LHCN-M2 (cell line): ENCODE measurements around the gene NUTM2F. TPM values are rescaled to one million over a fixed set of nuclear protein-coding genes. Genes with fewer than 3 reads are reported as not detected.
A peak's percentile ranks its signal among the peaks of the same experiment; 100 is the strongest.
"Not testable (repeated sequence)": the region's sequence is repeated elsewhere in the genome, so short reads cannot be mapped to it uniquely, and the experiment has no call there.

Source experiments
- DNase-seq: peaks from one replicate; pipeline ENCODE4 v3.0.0-alpha.2; 2012; ENCODE audit warnings: low read depth
- polyA plus RNA-seq: library from polyadenylated mRNA; unstranded; fragments of >200 nt; gene quantifications from one replicate; pipeline ENCODE4 v1.2.1, GENCODE V29; 2012; ENCODE audit warnings: missing spikeins
- total RNA-seq: library from RNA; depleted of rRNA; stranded (reverse); fragments of >200 nt; gene quantifications from 2 replicates; pipeline ENCODE4 v1.2.3, GENCODE V29; 2014; rRNA removed

Gene NUTM2F, protein sequence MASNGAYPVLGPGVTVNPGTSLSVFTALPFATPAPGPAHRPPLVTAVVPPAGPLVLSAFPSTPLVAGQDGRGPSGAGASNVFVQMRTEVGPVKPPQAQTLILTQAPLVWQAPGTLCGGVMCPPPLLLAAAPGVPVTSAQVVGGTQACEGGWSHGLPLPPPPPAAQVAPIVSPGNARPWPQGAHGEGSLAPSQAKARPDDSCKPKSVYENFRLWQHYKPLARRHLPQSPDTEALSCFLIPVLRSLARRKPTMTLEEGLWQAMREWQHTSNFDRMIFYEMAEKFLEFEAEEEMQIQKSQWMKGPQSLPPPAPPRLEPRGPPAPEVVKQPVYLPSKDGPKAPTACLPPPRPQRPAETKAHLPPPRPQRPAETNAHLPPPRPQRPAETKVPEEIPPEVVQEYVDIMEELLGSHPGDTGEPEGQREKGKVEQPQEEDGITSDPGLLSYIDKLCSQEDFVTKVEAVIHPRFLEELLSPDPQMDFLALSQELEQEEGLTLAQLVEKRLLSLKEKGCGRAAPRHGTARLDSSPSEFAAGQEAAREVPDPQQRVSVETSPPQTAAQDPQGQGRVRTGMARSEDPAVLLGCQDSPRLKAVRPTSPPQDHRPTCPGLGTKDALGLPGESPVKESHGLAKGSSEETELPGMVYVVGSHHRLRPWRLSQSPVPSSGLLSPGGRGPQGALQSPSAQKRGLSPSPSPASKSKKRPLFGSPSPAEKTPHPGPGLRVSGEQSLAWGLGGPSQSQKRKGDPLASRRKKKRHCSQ
- total RNA-seq = not detected in 2 replicates
- not detected for polyA plus RNA-seq

DNA sequence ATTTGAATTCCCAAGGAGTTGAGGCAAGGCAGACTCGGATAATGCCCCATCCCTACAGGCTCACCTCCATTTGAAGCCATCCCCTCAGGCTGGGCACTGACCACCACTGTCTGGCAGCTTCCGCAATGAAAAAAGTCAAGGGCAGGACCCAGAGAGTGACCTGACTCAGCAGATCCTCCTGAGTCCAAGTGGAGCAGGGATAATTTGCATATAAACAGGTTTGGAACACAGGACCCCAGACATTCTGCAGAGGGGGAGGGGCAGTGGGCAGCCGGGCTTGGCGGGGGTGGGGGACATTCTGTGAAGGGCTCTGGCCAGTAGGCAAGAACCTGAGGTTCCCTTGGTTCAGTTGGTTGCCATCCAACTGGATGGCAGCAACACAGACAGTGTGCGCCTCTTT lies at the start of gene NUTM2F:
NUTM2F (minus strand) TSS at position 101 of the 400 bp plus-strand sequence; CDS start at position 80, 21 bp downstream.
- not testable (repeated sequence) for DNase-seq

DNA sequence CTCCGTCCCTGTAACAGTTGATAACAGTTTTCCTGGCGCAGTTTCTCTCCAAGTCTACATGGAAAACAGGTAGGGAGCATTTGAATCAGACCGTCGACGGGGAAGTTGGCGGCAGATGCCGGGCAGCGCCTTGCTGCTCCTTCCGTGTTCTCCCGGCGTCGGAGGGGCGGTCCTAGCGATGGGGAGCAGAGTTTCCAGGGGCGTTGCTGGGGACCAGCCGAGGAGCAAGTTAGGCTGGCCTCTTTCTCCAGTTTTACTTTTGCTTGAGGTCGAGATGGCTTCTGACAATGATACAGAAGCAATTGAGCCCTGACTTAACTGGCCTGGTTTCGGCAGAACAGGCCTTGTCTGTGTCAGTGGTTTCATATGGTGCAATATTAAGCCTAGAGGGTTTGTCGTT lies 46.8 kb upstream of the NUTM2F start:
- peak; percentile 2 for DNase-seq

DNA sequence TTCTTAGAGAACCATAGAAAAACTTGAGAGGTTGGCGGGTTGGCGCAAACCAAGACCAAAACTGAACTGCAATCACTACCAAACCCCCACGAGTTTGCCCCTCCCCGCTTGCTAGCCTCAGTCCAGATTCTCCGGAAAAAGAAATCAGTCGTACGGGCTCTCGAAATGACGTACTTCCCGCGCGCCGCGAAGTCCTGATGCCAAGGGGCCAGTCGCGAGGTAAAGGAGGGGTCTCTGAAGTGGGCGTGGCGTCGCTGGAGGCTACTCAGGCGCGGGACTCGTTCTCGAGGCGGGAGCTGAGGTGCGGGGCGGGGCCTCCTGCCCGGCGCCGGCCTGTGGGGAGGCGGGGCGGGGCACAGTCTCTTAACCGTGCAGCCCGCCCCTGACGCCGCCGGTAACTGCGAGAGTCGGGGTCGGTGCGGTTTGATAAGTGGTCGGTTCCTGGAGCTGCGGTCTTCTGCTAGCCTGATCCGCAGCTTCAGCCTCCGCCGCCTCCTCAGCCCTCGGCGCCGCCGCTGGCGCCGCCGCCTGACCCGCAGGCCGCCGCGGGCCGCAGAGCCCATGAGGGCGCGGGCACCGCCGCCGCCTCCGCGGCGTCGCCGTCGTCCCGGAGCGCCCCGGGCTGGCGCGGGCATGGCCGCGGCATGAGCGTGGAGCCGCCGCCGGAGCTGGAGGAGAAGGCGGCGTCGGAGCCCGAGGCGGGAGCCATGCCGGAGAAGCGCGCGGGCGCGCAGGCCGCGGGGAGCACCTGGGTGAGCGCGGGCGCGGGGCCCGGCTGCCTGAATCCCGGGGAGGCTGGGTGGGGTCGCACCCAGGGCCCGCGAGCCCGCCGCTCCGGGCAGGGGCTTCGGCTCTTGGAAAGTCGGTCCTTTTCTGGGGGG lies 46.0 kb upstream of the NUTM2F start:
- peak; percentile 82 for DNase-seq

DNA sequence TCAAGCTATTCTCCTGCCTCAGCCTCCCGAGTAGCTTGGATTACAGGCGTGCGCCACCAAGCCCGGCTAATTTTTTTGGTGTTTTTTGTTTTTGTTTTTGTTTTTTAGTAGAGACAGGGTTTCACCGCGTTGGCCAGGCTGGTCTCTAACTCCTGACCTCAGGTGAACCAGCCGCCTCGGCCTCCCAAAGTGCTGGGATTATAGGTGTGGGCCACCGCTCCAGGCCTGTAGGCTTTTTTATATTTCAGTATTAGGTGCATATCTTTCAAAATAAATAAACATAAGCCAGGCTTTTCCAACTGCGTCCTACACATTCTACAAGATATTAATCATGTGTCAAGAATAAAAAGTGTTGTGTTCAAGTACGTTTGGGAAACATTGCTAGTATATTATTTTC lies 45.3 kb upstream of the NUTM2F start:
- DNase-seq = not testable (repeated sequence)

DNA sequence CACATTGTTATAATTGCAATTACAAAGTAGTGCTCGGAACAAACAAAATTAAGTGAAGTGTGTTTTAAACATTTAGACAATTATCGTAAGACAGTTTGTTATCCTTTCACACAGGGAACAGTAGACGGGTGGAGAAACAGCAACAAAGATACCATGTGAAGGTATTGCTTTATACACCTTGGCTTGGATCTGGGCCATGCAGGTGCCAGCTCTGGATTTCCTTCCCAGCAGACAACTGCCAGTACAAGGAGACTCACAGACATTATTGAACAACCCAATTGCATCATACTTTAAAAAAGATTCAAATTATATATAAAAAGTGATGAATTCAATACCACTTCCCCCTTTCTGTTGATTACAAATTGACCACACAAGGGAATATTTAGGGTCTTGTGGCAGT lies 41.8 kb upstream of the NUTM2F start:
- DNase-seq = not testable (repeated sequence)

DNA sequence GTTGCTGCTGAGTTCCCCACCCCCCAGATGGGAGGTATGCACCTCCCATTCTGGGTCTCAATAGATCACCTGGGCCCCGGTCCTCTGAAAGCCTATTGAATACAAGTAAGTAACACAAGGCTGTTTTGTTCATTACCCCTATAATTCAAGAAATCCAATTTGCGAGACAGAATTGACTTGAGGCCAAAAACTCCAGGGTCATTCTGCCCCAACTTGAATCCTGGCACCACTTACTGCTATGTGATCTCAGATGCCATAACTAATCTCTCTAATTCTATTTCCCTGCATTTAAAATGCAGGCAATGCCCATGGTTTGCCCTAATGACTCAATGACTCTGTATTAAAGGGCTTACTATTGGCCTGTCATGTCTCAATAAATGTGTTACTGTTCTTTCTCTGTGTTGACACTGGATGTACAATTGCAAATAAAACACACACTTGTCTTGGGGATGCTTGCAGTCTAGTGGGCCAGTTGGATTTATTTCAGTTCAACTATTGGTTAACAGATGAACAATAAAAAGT lies 35.7 kb upstream of the NUTM2F start:
- DNase-seq = not testable (repeated sequence)

DNA sequence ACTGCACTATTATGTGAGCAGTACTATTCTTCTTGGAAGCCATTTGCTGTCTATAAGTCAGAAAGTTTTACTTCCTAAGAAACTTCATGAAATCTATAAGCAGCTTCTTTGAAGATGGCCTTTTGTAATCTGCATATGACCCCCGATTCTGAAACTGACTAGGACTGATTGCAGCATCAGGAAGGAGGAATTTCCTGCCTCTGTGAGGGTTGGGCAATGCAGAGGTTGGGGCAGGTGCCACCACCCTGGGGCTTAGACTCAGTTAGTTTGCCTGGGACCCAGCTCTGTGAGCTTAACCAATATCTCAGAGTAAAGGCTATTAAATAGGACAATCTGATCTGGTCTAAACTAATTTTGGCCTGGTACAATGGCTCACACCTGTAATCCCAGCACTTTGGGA lies 28.7 kb upstream of the NUTM2F start:
- not testable (repeated sequence) for DNase-seq

DNA sequence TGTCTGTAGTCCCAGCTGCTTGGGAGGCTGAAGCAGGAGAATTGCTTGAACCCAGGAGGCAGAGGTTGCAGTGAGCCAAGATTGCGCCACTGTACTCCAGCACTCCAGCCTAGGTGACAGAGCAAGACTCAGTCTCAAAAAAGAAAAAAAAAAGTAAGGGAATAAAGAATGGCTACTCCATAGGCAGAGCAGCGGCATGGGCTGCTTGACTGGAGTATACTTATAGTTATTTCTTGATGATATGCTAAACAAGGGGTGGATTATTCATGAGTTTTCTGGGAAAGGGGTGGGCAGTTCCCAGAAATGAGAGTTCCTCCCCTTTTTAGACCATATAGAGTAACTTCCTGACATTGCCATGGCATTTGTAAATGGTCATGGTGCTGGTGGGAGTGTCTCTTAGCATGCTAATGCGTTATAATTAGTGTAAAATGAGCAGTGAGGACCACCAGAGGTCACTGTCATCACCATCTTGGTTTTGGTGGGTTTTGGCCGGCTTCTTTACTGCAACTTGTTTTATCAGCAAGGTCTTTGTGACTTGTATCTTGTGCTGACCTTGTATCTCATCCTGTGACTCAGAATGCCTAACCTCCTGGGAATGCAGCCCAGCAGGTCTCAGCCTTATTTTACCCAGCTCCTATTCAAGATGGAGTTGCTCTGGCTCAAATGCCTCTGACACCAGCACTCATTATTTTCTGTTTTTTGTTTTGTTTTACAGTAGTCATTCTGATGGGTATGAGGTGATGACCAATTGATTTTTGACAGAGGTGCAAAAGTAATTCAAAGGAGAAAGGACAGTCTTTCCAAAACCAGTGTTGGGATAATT lies 23.7 kb upstream of the NUTM2F start:
- not testable (repeated sequence) for DNase-seq

DNA sequence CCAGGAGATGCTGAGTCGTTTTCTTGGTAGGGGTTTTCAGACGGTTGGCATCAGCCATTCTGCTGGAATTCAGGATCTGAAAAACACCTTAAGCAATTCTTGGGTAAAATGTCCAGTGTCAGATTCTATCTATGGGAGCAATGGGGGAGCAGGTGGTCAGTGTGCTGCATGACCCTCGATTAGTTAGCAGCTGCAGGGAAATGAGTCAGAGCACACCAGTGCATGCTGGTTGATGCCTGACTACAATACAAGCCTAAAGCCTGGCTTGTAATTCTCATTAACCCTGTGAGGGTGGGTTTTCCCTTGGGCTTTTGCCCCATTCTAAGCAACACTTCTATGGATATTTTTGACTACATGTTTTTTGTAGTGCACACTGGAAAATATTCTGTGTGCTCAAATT lies 20.3 kb upstream of the NUTM2F start:
- not testable (repeated sequence) for DNase-seq

DNA sequence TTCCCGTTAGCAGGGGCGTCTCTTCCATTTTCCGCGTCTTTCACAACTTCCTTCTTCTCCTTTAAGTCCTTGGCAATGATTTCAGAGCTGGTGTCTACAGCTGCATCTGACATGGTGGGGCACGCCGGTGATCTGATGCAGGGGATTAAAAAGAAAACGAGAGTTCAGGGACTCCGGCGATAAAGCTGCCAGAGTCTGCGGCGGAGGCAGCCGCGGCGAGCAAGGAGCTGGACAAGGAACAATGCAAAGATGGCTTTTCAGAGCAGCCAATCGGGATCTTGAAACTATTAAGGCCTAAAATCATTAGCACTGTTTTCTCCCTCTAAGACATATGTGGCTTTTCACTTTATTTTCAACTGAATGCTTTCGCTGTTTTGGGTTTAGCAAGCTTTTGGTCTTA lies 19.0 kb upstream of the NUTM2F start:
- DNase-seq = not testable (repeated sequence)

DNA sequence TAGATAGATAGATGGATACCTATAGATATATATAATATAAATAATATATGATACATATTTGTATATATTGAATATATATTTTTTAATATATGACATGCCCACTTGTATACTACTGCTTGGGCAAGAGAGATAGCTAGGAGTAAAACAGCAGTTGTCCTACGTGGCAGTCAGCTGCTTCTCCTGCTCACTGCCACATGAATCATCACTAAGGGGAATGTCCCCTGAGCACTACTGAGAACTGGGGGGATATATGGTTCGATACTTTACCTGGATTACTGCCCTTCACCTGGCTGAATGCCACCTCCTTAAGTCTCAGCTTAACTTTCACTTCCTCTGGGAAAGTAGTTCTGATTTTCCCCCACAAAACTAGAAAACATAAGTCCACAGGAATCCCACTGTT lies 13.3 kb upstream of the NUTM2F start:
- not testable (repeated sequence) for DNase-seq

DNA sequence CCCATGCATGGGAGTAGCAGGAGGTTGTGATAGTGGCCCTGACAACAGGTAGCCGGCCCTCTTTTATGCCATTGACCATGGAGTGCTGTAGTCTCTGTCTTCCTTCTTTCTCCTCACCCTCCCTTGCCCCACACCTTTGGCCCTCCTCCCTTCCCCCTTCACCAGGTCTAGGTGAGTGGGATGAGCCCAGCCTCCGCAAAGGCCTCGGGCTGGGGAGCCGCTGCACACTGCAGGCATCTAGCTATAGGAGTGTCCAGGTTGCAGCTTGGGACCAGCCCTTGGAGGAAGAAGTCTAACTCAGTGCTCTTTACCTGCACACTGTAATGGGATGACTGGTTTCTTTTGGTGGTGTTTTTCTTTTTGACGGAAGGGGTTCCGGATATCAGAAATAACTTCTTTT lies 12.3 kb upstream of the NUTM2F start:
- DNase-seq = not testable (repeated sequence)

DNA sequence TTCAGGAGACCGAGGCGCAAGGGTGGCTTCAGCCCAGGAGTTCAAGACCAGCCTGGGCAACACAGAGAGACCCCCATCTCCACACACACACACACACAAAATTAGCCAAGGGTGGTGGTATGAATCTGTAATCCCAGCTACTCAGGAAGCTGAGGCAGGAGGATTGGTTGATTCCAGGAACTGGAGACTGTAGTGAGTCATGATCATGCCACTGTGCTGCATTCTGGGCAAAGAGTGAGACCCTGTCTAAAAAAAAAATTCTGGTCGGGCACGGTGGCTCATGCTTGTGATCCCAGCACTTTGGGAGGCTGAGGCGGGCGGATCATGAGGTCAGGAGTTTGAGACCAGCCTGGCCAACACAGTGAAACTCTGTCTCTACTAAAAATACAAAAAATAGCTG lies 11.2 kb upstream of the NUTM2F start:
- not testable (repeated sequence) for DNase-seq

DNA sequence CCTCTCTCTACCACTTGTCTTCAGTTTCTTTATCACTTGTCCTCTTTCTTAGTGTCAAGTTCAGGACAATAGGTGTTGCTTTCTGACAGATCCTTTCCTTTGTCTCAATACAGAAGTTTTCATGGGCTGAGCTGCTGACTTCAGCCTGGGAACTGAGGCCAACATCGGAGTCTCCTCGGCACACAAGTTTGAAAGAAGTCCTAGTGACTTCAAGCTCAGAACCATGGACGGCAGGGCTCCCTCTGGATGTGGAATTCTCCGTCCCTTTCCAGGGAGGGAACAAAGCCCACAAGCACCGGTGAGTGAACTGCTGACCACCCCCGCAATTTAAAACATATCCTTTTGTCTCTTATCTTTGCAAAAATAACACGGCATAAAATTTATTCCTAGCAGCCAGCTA lies 10.3 kb upstream of the NUTM2F start:
- DNase-seq = not testable (repeated sequence)

DNA sequence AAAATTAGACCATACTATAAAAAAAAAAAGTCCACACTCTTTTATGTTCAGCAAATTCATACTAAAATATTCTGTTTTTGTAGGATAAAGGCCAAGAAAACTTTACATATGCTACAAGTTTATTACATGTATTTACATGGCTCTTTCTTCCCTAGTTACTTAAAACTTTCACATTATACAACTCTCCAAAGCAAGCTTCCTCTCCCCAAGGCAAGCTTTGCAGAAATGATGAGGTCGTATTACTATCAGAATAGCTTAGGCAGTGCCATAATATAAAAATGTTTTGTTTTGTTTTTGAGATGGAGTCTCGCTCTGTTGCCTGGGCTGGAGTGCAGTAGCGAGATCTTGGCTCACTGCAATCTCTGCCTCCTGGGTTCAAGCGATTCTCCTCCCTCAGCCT lies 8.0 kb upstream of the NUTM2F start:
- DNase-seq = not testable (repeated sequence)

DNA sequence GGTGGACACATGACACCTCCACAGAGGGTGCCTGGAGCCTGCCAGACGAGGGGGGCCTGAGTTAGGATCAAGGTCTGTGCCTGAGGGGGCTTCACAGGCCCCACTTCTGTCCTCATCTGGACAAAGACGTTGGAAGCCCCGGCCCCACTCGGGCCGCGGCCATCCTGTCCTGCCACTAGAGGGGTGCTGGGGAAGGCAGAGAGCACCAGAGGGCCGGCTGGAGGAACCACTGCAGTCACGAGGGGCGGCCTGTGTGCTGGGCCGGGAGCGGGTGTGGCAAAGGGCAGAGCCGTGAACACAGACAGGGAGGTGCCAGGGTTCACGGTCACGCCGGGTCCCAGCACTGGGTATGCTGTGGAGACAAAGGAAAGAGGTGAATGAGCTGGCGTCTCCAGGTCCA lies 2.9 kb downstream of the NUTM2F start:
- DNase-seq = not testable (repeated sequence)

DNA sequence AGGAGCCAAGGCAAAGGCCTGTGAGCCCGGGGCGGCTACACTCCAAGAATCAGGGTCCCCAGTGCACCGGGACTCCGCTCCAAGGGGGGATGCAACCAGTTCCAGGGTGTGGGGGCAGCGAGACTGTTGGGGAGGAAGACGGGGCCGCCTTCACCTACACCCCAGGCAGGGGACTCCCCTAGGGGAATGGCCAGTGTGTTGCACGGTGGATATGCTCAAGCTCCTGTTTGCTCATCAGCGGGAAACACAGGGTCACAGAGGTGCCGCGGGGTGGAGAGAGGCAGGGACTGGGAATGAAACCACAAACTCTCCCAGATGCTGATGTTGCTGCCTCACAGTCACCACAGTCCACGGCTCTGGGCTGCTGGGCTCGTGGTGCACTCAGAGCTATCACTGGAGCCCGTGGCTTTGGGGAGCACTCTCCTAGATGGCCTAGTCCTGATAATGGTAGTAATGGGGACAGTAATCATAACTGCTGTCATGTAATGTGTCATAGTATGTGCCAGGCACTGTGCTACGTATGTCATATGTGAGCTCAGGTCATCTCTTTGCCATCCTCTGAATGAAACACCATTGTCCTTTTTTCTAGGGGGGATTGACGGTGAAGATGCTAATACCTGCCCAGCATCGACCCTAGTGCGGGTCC lies 5.2 kb downstream of the NUTM2F start:
- DNase-seq = not testable (repeated sequence)

DNA sequence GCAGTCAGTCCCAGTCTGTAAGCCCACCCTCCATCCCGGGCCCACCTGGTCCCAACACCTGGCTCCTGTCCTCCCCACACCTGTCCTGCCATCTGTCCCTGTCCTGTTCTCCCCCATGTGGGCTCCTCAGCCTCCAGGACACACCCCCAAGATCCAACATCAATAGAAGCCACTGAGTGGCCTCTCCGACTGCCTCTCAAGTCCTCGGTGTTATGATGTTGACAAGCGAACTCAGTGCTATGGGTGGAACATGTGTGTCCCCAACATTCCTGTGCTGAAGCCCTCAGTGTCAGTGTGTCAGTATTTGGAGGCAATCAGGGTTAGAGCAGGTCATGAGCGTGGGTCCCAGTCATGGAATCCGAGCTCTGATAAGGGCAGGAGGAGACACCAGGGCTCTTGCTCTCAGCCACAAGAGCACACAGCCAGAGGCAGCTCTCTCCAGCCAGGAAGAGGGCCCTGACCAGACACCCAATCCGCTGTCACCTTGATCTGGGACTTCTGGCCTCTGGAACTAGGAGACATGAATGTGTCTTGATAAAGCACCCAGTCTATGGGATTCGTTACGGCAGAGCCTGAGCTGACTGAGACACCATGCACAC lies 6.0 kb downstream of the NUTM2F start:
- DNase-seq = not testable (repeated sequence)

DNA sequence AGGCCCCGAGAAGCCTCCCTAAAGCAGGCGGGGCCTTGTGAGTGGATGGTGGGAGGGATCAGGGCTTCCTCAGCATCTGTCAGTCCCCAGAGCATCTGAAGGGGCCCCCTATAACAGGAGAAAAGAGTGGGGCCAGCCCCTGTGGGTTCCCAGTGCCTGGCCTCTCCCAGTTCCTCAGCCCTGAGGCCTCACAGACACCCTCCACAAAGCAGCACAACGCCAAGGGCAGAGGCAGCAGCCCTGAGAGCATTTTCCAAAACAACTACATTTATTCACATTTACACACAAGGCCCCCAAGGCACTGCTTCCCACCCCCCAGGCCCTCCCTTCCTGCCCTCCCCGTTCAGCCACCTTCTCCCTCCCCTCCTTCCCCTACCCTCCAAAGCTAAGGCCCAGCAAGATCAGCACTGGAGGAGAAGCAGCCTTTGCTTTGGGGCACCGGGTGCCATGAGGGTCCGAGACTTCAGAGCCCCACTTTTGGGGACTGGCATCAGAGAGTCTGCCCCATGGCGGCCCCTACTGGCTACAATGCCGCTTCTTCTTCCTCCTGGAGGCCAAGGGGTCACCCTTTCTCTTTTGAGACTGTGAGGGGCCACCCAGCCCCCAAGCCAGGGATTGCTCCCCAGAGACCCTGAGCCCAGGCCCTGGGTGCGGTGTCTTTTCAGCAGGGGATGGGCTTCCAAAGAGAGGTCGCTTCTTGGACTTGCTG lies 10.3 kb downstream of the NUTM2F start:
- DNase-seq = not testable (repeated sequence)
